Thyroid gland (tissue), 4 donors: Measurements from ENCODE around the gene PDLIM4. TPM values are rescaled to one million over a fixed set of nuclear protein-coding genes. Genes with fewer than 3 reads are reported as not detected.

Source experiments
- DNase-seq, 2 donors: peaks; one replicate each; pipeline ENCODE4 v3.0.0-alpha.2; 2019
- H3K27ac ChIP-seq, 3 donors: fragments of 200-600 bp; sonication (generic); 1 replicate in 2 of 3; 2 replicates in 1 of 3; pipeline ENCODE4 v1.5.1; 2016 to 2019; ENCODE audit warnings: mild to moderate bottlenecking in 1 of 3, moderate library complexity in 1 of 3
- H3K27me3 ChIP-seq: fragments of 200-600 bp; sonication (generic); one replicate; pipeline ENCODE4 v1.5.1; 2019
- H3K36me3 ChIP-seq, 2 donors: fragments of 200-600 bp; sonication (generic); one replicate each; pipeline ENCODE4 v1.5.1; 2016 to 2019
- H3K4me1 ChIP-seq, 2 donors: fragments of 200-600 bp; sonication (generic); one replicate each; pipeline ENCODE4 v1.5.1; 2017 to 2019
- H3K4me3 ChIP-seq, 3 donors: fragments of 200-600 bp; sonication (generic); replicated peaks in 1 of 3; 1 replicate in 2 of 3; 2 replicates in 1 of 3; pipeline ENCODE4 v1.5.1; 2016; ENCODE audit warnings: mild to moderate bottlenecking in 1 of 3
- H3K9me3 ChIP-seq: fragments of 200-600 bp; sonication (generic); one replicate; pipeline ENCODE4 v1.5.1; 2017
- POLR2A ChIP-seq, 2 donors: fragments of 450-650 bp; IDR thresholded peaks; one replicate each; pipeline ENCODE4 v1.6.1; 2017; ENCODE audit warnings: antibody characterized with exemption in 2 of 2, mild to moderate bottlenecking in 2 of 2, moderate library complexity in 1 of 2
- WGBS, 2 donors: methylation state at CpG; one replicate each; pipeline ENCODE4 v1.1.5; 2017; 5-methylcytosine and 5-hydroxymethylcytosine counted together
- intact Hi-C: fragments of 100-400 bp; cut with DNase I; formaldehyde crosslinking; loops from one replicate; pipeline ENCODE4 v1.15.1; 2023
- total RNA-seq, 4 donors: library from RNA; depleted of rRNA; stranded (reverse); fragments of >200 nt; gene quantifications; one replicate each; pipeline ENCODE4 v1.2.3, GENCODE V29; 2016
- TF ChIP-seq, protein P1 (sequence below), 6 experiments: fragments of 200-600 bp in 3 of 6; fragments of 450-650 bp in 3 of 6; sonication (generic) in 3 of 6; IDR thresholded peaks; one replicate each; pipeline ENCODE4 v1.5.1; 2016 to 2019; ENCODE audit warnings: antibody characterized with exemption in 6 of 6, mild to moderate bottlenecking in 2 of 6, inconsistent platforms in 1 of 6, moderate library complexity in 1 of 6

The PDLIM4 gene
- total RNA-seq, 4 donors from 2014 or later = 6.0 to 25.4 (median 13.3) TPM

DNA sequence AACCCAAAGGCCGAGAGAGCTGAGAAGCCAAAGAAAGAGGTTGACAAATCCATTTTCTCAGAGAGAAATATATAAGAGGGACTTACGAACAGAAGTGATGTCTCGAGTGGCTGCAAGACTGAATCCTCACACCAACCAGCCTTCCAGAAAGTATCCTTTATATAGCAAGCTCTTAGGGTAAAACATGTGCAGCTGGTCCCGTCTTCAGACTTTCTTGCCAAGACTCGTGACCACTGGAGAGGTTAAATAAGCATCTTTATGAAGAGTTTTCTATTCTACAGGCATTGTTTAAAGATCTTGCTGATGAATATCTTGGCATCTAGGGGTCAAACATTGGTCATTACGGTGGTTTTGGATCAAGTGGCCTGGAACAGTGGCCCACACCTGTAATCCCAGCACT lies 19.8 kb downstream of the PDLIM4 start:
- TF ChIP-seq, protein P1, sequence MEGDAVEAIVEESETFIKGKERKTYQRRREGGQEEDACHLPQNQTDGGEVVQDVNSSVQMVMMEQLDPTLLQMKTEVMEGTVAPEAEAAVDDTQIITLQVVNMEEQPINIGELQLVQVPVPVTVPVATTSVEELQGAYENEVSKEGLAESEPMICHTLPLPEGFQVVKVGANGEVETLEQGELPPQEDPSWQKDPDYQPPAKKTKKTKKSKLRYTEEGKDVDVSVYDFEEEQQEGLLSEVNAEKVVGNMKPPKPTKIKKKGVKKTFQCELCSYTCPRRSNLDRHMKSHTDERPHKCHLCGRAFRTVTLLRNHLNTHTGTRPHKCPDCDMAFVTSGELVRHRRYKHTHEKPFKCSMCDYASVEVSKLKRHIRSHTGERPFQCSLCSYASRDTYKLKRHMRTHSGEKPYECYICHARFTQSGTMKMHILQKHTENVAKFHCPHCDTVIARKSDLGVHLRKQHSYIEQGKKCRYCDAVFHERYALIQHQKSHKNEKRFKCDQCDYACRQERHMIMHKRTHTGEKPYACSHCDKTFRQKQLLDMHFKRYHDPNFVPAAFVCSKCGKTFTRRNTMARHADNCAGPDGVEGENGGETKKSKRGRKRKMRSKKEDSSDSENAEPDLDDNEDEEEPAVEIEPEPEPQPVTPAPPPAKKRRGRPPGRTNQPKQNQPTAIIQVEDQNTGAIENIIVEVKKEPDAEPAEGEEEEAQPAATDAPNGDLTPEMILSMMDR (IDR thresholded peaks at IDR 0.05) = no peak
- TF ChIP-seq POLR2A (IDR thresholded peaks at IDR 0.05) = no peak
- intact Hi-C loops = no loop called here
- Histone ChIP-seq H3K9me3 (no peaks in the 10 kb centered on the region), H3K27me3 (no peaks in the 10 kb centered on the region), H3K4me3 (no peak overlapping the region), H3K27ac (no peak overlapping the region), H3K36me3 (no peaks in the 10 kb centered on the region), H3K4me1 (peaks cover 0 to 19% of the 10 kb centered on the region in 2 donors)
- WGBS, 2 donors = 83 to 89% methylated on average over 6 of the region's 6 CpGs
- no peak for DNase-seq

DNA sequence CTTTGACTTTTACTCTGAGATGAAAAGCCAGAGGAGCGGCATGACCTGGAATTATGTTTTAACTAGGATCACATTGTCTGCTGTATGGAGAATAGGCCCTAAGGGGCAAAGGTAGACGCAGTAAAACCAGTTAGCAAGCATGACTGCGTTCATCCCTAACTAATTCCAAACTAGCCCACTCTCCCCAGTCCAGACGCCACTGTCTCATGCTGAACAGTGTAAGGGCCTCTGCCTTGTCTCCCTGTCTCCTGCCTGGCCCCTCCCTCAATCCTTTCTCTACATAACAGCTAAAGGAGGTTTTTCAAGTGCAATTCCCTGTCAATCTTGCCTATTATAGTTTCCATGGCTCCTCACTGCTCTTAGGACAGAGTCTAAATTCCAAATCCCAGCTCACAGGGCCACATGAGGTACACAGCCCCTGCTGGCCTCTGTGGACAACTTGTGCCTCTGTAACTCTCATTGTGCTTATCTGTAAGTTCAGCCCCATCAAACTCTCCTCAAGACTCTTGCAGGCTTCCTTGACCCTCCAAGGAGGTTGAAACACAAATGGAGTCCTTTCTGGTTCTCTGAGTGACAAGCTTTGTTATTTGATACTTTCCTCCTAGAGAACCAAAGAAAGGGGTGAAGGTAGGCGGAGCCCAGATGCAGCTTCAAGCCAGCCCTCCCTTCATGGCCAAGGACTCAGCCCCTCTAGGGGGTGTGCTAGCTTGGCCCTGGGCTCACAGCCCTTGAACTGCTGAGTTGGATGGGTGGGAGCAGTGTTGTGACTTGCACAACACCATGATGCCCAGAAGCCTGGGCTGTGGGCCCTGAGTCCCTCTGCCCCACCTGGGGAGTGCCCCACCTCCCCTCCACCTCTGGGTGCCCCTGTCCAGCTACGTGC lies 20.7 kb downstream of the PDLIM4 start:
- intact Hi-C loops = no loop called here

DNA sequence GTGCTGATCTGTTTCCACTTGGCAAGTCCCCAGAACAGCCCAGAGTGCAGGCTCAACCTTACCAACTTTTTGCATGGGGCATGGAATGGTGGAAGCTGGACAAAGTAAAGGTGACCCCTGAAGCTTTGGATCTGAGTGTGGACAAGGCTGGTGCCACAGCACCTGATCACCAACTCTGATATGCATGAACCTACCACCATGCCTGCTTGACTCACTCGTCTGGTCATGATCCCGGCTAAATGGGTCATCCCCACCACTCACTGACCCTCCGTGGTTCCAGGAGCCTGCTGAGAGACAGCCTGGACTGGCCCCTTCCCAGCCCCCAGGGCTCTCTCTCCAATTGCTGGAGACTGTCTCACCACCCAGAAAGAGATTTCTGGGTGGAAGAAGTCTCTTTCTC lies 22.3 kb downstream of the PDLIM4 start:
- Histone ChIP-seq H3K4me3 (no peak overlapping the region), H3K36me3 (no peaks in the 10 kb centered on the region), H3K9me3 (no peaks in the 10 kb centered on the region), H3K4me1 (no peaks in the 10 kb centered on the region), H3K27ac (no peak overlapping the region), H3K27me3 (no peaks in the 10 kb centered on the region)
- intact Hi-C loops = no loop called here
- 75 to 95% methylated on average over 3 of the region's 3 CpGs for WGBS, 2 donors
- no peak for DNase-seq
- TF ChIP-seq POLR2A (IDR thresholded peaks at IDR 0.05) = no peak
- TF ChIP-seq, protein P1 (IDR thresholded peaks at IDR 0.05) = no peak

More for the DNA sequence above, 20.7 kb downstream of the PDLIM4 start:
- Histone ChIP-seq H3K4me1 (peaks cover 0 to 10% of the 10 kb centered on the region in 2 donors), H3K4me3 (no peak overlapping the region), H3K36me3 (no peaks in the 10 kb centered on the region), H3K27ac (no peak overlapping the region), H3K9me3 (no peaks in the 10 kb centered on the region), H3K27me3 (no peaks in the 10 kb centered on the region)
- TF ChIP-seq POLR2A (IDR thresholded peaks at IDR 0.05) = no peak
- TF ChIP-seq, protein P1 (IDR thresholded peaks at IDR 0.05) = no peak
- 83 to 88% methylated on average over 5 to 6 of the region's 6 CpGs for WGBS, 2 donors
- no peak for DNase-seq

DNA sequence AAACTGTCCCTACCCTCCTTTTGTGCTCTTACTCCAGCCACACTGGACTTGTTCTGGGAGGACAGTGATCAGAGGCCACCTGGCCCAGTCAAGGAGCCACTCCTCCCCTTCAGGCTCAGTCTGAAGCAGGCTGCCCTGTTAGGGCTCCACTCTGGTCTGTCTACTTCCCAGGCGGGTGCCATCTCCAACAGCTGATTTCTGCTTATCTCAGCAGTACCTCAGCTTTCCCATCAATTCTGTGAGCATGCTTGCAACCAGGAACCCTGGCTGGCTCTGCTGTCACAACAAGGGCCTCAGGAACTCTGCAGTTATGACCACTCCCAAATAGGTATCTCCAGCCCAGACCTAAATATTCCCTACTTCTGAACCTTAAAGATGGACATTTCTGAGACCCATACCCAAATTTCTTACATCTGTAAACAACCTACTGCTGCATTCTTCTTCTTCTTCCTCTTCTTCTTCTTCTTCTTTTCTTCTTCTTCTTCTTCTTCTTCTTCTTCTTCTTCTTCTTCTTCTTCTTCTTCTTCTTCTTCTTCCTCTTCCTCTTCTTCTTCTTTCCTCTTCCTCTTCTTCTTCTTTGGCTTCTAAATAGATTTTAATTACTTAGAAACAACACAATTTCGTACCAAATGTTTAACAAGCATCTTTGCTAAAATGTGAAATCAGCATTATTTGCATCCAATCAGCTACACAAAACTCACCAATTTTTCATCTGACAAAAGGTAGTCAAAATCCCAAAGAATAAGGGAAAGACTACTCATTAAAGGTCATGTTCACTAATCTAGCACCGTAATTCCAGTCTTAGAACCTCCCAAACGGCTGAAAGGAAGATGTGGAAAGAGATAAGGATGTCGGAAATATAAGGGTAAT lies 23.1 kb downstream of the PDLIM4 start:
- WGBS, 2 donors = 89 to 93% methylated on average over 5 of the region's 5 CpGs
- no peak for DNase-seq
- H3K4me3 ChIP-seq = no peak overlapping the region
- TF ChIP-seq POLR2A (IDR thresholded peaks at IDR 0.05) = no peak
- TF ChIP-seq, protein P1 (IDR thresholded peaks at IDR 0.05) = no peak
- H3K4me1 ChIP-seq = no peaks in the 10 kb centered on the region
- intact Hi-C loops = no loop called here
- no peaks in the 10 kb centered on the region for H3K27me3 ChIP-seq
- H3K9me3 ChIP-seq = no peaks in the 10 kb centered on the region
- H3K27ac ChIP-seq = no peak overlapping the region
- no peaks in the 10 kb centered on the region for H3K36me3 ChIP-seq
